SK-N-SH (cell line): ENCODE data around the gene KCNIP4. TPM values are rescaled to one million over a fixed set of nuclear protein-coding genes. Genes with fewer than 3 reads are reported as not detected.

Experiments
- CTCF ChIA-PET: fragments of 300-600, 350-600 bp; formaldehyde crosslinking; extraction: SDS; loops from one replicate; lab custom pipeline; 2021; lab: Yijun Ruan, JAX
- POLR2A ChIA-PET: fragments of 350-600 bp; sonication (Branson Sonifier 250); formaldehyde crosslinking; extraction: SDS; loops from one replicate; lab custom pipeline; 2020; ENCODE audit warnings: antibody characterized with exemption, inconsistent platforms; lab: Yijun Ruan, JAX
- DNase-seq: peaks from one replicate; pipeline ENCODE4 v3.0.0; 2012
- H2AFZ ChIP-seq: fragments of 200-600 bp; sonication (generic); 2 replicates; pipeline ENCODE4 v1.8.1; 2016; ENCODE audit warnings: antibody characterized with exemption, mild to moderate bottlenecking, low read depth
- H3F3A ChIP-seq: fragments of 200-600 bp; sonication (generic); replicated peaks from 2 replicates; pipeline ENCODE3; 2016; ENCODE audit warnings: antibody characterized with exemption, mild to moderate bottlenecking; ENCODE audit not compliant: insufficient read depth
- H3K27ac ChIP-seq, 2 experiments: fragments of 200-500 bp in 1 of 2; fragments of 200-600 bp in 1 of 2; sonication (Bioruptor generic) in 1 of 2; sonication (generic), shearing (Covaris generic) in 1 of 2; 2 replicates each; pipeline versions ENCODE4 v1.5.1 to v1.6.1; 2014 to 2016; ENCODE audit warnings: low read depth in 2 of 2, inconsistent platforms in 1 of 2, low read length in 1 of 2, mild to moderate bottlenecking in 1 of 2, mixed read lengths in 1 of 2
- H3K27me3 ChIP-seq: fragments of 200-600 bp; sonication (generic), shearing (Covaris generic); 2 replicates; pipeline ENCODE4 v1.6.1; 2016; ENCODE audit warnings: mixed run types; ENCODE audit not compliant: insufficient read depth
- H3K36me3 ChIP-seq, 2 experiments: fragments of 200-500 bp in 1 of 2; fragments of 200-600 bp in 1 of 2; sonication (Bioruptor generic) in 1 of 2; sonication (generic) in 1 of 2; replicated peaks in 1 of 2; 2 replicates each; pipeline versions ENCODE3 to v1.5.1; 2014 to 2016; ENCODE audit warnings: low read length in 1 of 2, mild to moderate bottlenecking in 1 of 2; ENCODE audit not compliant: insufficient read depth in 2 of 2, control insufficient read depth in 1 of 2
- H3K4me1 ChIP-seq, 2 experiments: fragments of 200-500 bp in 1 of 2; fragments of 200-600 bp in 1 of 2; sonication (Bioruptor generic) in 1 of 2; sonication (generic), shearing (Covaris generic) in 1 of 2; 2 replicates each; pipeline versions ENCODE4 v1.5.1 to v1.6.1; 2014 to 2016; ENCODE audit warnings: low read depth in 1 of 2, low read length in 1 of 2, mixed run types in 1 of 2; ENCODE audit not compliant: insufficient read depth in 2 of 2, control insufficient read depth in 1 of 2
- H3K4me2 ChIP-seq: fragments of 200-600 bp; sonication (generic), shearing (Covaris generic); 2 replicates; pipeline ENCODE4 v1.6.1; 2017; ENCODE audit warnings: mixed run types
- H3K4me3 ChIP-seq, 2 experiments: fragments of 200-500 bp in 1 of 2; fragments of 200-600 bp in 1 of 2; sonication (Bioruptor generic) in 1 of 2; sonication (generic), shearing (Covaris generic) in 1 of 2; 2 replicates each; pipeline versions ENCODE4 v1.5.1 to v1.8.1; 2014 to 2016; ENCODE audit warnings: low read depth in 2 of 2, inconsistent platforms in 1 of 2, low read length in 1 of 2, mild to moderate bottlenecking in 1 of 2, mixed read lengths in 1 of 2, moderate library complexity in 1 of 2
- H3K79me2 ChIP-seq: fragments of 200-600 bp; sonication (generic); 2 replicates; pipeline ENCODE4 v1.8.1; 2017; ENCODE audit warnings: mild to moderate bottlenecking; ENCODE audit not compliant: insufficient read depth
- H3K9ac ChIP-seq: fragments of 200-600 bp; sonication (generic); 2 replicates; pipeline ENCODE4 v1.6.1; 2017; ENCODE audit warnings: mixed run types
- H3K9me2 ChIP-seq: fragments of 200-600 bp; sonication (generic); 2 replicates; pipeline ENCODE4 v1.6.1; 2017; ENCODE audit warnings: mixed run types
- H3K9me3 ChIP-seq: fragments of 200-600 bp; sonication (generic); 2 replicates; pipeline ENCODE4 v1.6.1; 2017; ENCODE audit warnings: mixed run types, mild to moderate bottlenecking, moderate library complexity
- H4K20me1 ChIP-seq: fragments of 200-600 bp; sonication (generic); 2 replicates; pipeline ENCODE4 v1.6.1; 2017; ENCODE audit warnings: mild to moderate bottlenecking, mixed run types; ENCODE audit not compliant: insufficient read depth
- CHD2 ChIP-seq: fragments of 150-350 bp; IDR thresholded peaks from 2 replicates; pipeline ENCODE4 v1.6.1; 2018; ENCODE audit warnings: low read length; ENCODE audit not compliant: partially characterized antibody
- EP300 ChIP-seq, 2 experiments: IDR thresholded peaks; 2 replicates each; pipeline versions ENCODE4 v1.4.0 to v1.6.1; 2012; ENCODE audit warnings: borderline replicate concordance in 1 of 2, low read depth in 1 of 2, low read length in 1 of 2
- FOXJ3 ChIP-seq: sonication (generic); formaldehyde crosslinking; IDR thresholded peaks from 2 replicates; pipeline ENCODE4 v1.5.1; 2020; ENCODE audit warnings: mild to moderate bottlenecking, missing genetic modification reagents
- FOXM1 ChIP-seq: IDR thresholded peaks from 2 replicates; pipeline ENCODE4 v1.4.0; 2012; ENCODE audit warnings: low read depth, mild to moderate bottlenecking
- IRF3 ChIP-seq: fragments of 150-350 bp; IDR thresholded peaks from 2 replicates; pipeline ENCODE4 v1.6.1; 2016; ENCODE audit warnings: mild to moderate bottlenecking, low read depth, low read length
- JUND ChIP-seq: IDR thresholded peaks from 2 replicates; pipeline ENCODE4 v1.4.0; 2012
- MEF2A ChIP-seq: IDR thresholded peaks from 2 replicates; pipeline ENCODE4 v1.4.0; 2012; ENCODE audit warnings: low read depth, borderline replicate concordance
- MXI1 ChIP-seq: IDR thresholded peaks from 2 replicates; pipeline ENCODE4 v1.6.1; 2012; ENCODE audit warnings: mild to moderate bottlenecking, low read depth, low read length, improper control_type of control experiment
- NFIC ChIP-seq: IDR thresholded peaks from 2 replicates; pipeline ENCODE4 v1.4.0; 2012; ENCODE audit warnings: borderline replicate concordance
- PBX3 ChIP-seq: IDR thresholded peaks from 2 replicates; pipeline ENCODE4; 2012
- RAD21 ChIP-seq: IDR thresholded peaks from 2 replicates; pipeline ENCODE4 v1.6.1; 2012; ENCODE audit warnings: mild to moderate bottlenecking, low read length
- RCOR1 ChIP-seq: fragments of 150-350 bp; IDR thresholded peaks from 2 replicates; pipeline ENCODE4 v1.6.1; 2017; ENCODE audit warnings: antibody characterized with exemption, low read length
- REST ChIP-seq: IDR thresholded peaks from 2 replicates; pipeline ENCODE4 v1.6.1; 2012; ENCODE audit warnings: mild to moderate bottlenecking, low read depth, low read length, moderate library complexity
- SMC3 ChIP-seq: IDR thresholded peaks from 2 replicates; pipeline ENCODE4 v1.6.1; 2012; ENCODE audit warnings: low read depth, low read length, improper control_type of control experiment
- TAF1 ChIP-seq: IDR thresholded peaks from 2 replicates; pipeline ENCODE4 v1.6.1; 2012; ENCODE audit warnings: low read depth, mild to moderate bottlenecking, low read length, moderate library complexity, borderline replicate concordance
- TCF12 ChIP-seq: IDR thresholded peaks from 2 replicates; pipeline ENCODE4 v1.4.0; 2012
- TEAD4 ChIP-seq: IDR thresholded peaks from 2 replicates; pipeline ENCODE4 v1.4.0; 2012; ENCODE audit warnings: mild to moderate bottlenecking, borderline replicate concordance; ENCODE audit not compliant: insufficient read depth
- USF1 ChIP-seq: IDR thresholded peaks from 2 replicates; pipeline ENCODE4 v1.4.0; 2012; ENCODE audit warnings: low read depth, borderline replicate concordance
- ZBTB33 ChIP-seq: IDR thresholded peaks from 2 replicates; pipeline ENCODE4 v1.4.0; 2012; ENCODE audit warnings: low read depth, borderline replicate concordance
- WGBS: methylation state at CpG from one replicate; pipeline ENCODE4 v1.1.6; 2017; ENCODE audit warnings: low lambda C conversion rate; 5-methylcytosine and 5-hydroxymethylcytosine counted together
- polyA plus RNA-seq, 3 experiments: library from polyadenylated mRNA; depleted of rRNA; stranded (reverse); fragments of >200 nt; gene quantifications; 2 replicates each; pipeline ENCODE4 v1.2.3, GENCODE V29; 2012

The KCNIP4 gene
- polyA plus RNA-seq, 1 of the 3 experiments (the other 2 are of a cell fraction) = 0.18 TPM

- no peak overlapping the region for H3K4me2 ChIP-seq
- no peaks in the 10 kb centered on the region for H3K9me2 ChIP-seq
- no peaks in the 10 kb centered on the region for H4K20me1 ChIP-seq
- CTCF ChIA-PET = interaction anchor here (0.8 to 1.9 kb wide), 4 partner anchors 11 to 246 kb away, joined by 3 to 6 read pairs (median 4); no protein-coding TSS in a partner anchor
- H3K27me3 ChIP-seq = no peaks in the 10 kb centered on the region
- no peaks in the 10 kb centered on the region for H3K36me3 ChIP-seq
- H3K27ac ChIP-seq = no peak overlapping the region
- peaks cover 0 to 3% of the 10 kb centered on the region in 2 experiments; a peak in 1 of 4 replicates for H3K4me1 ChIP-seq
- H3F3A ChIP-seq = no peaks in the 10 kb centered on the region
- H3K9ac ChIP-seq = no peak overlapping the region
- H3K9me3 ChIP-seq = no peaks in the 10 kb centered on the region
- H2AFZ ChIP-seq = no peak overlapping the region
- H3K79me2 ChIP-seq = no peaks in the 10 kb centered on the region
- TF ChIP-seq TCF12 (no peak), PBX3 (no peak), FOXJ3 (CRISPR knock-in tag) (no peak), RAD21 (no peak), TAF1 (no peak), EP300 (IDR thresholded peaks at IDR 0.05; ENCODE audit: borderline replicate concordance in 1 of 2, low read depth in 1 of 2, low read length in 1 of 2) (no peak), JUND (no peak), USF1 (no peak), TEAD4 (no peak), ZBTB33 (no peak), IRF3 (no peak), MXI1 (no peak), SMC3 (no peak), FOXM1 (no peak), NFIC (no peak), CHD2 (no peak), RCOR1 (no peak), MEF2A (no peak), REST (no peak)
- 68% methylated on average over 3 of the region's 3 CpGs for WGBS
- H3K4me3 ChIP-seq = no peak overlapping the region
- no peak for DNase-seq
- POLR2A ChIA-PET = no interaction called here
These were observed 405.1 kb downstream of the KCNIP4 start for GRCh38 chr4:21543514-21543913.
